Mucosa of descending colon (tissue), 3 donors: ENCODE data around the gene DSCAML1. TPM values are rescaled to one million over a fixed set of nuclear protein-coding genes. Genes with fewer than 3 reads are reported as not detected.

Experiments
- ATAC-seq: fragments of 200-7000 bp; cut with Tn5 transposase; one replicate; pipeline ENCODE4 v1.9.1; 2020; ENCODE audit warnings: mild to moderate bottlenecking, moderate library complexity
- DNase-seq, 3 donors: peaks; one replicate each; pipeline ENCODE4 v3.0.0-alpha.2; 2020
- H3K36me3 ChIP-seq: fragments of 200-600 bp; one replicate; pipeline ENCODE4 v1.8.0; 2021; ENCODE audit warnings: low read depth, mild to moderate bottlenecking
- H3K4me1 ChIP-seq: fragments of 200-600 bp; one replicate; pipeline ENCODE4 v1.8.0; 2021; ENCODE audit warnings: low read depth, mild to moderate bottlenecking
- H3K4me3 ChIP-seq: fragments of 200-600 bp; one replicate; pipeline ENCODE4 v1.8.0; 2021; ENCODE audit warnings: mild to moderate bottlenecking
- H3K9me3 ChIP-seq: fragments of 200-600 bp; one replicate; pipeline ENCODE4 v1.8.0; 2021; ENCODE audit warnings: mild to moderate bottlenecking
- CTCF ChIP-seq: fragments of 200-600 bp; IDR thresholded peaks from one replicate; pipeline ENCODE4 v1.8.0; 2022; ENCODE audit warnings: antibody characterized with exemption, mild to moderate bottlenecking
- intact Hi-C, 2 donors: fragments of 100-400 bp; cut with DNase I in 1 of 2; cut with micrococcal nuclease in 1 of 2; formaldehyde crosslinking; loops; one replicate each; pipeline versions ENCODE4 v1.11.0 to v1.11.1; 2022; cut with DNase I, micrococcal nuclease
- total RNA-seq, 3 donors: library from RNA; stranded (reverse); fragmentation: NEBNext Ultra II Directional in 2 of 3; extraction: Animal tissue kit (Norgen Biotek cat#: 25700) in 2 of 3; gene quantifications; one replicate each; pipeline versions ENCODE4 v1.2.1 to v1.2.4, GENCODE V29; 2021 to 2023
- donor health status: DM: no; HTN: no; CAD: no; lungs with moderate emphysema.
- donor health status: DM: no; HTN: no; CAD: no.
- donor health status: DM: no; HTN: yes; CAD: no.

The DSCAML1 gene
- total RNA-seq, 3 donors from 2014 or later = 5.0 to 5.5 (median 5.3) TPM

GRCh38 chr11:117744471-117745150, 52.4 kb downstream of the DSCAML1 start:
- TF ChIP-seq CTCF = no peak
- DNase-seq (no peak), ATAC-seq (no peak)
- H3K4me3 ChIP-seq = no peak overlapping the region
- peaks cover 20% of the 10 kb centered on the region for H3K4me1 ChIP-seq
- intact Hi-C loops = no loop called here
- H3K9me3 ChIP-seq = no peaks in the 10 kb centered on the region
- no peaks in the 10 kb centered on the region for H3K36me3 ChIP-seq

- DNase-seq (no peak), ATAC-seq (peak; percentile 19)
- no peak overlapping the region for H3K4me3 ChIP-seq
- H3K36me3 ChIP-seq = no peaks in the 10 kb centered on the region
- intact Hi-C loops = no loop called here
- H3K4me1 ChIP-seq = peaks cover 12% of the 10 kb centered on the region
- no peak for TF ChIP-seq CTCF
- H3K9me3 ChIP-seq = no peaks in the 10 kb centered on the region
These were observed 53.7 kb downstream of the DSCAML1 start for GRCh38 chr11:117743121-117743815.

GRCh38 chr11:117738246-117738957, 58.6 kb downstream of the DSCAML1 start:
- Histone ChIP-seq H3K4me3 (no peak overlapping the region), H3K36me3 (no peaks in the 10 kb centered on the region), H3K9me3 (no peaks in the 10 kb centered on the region), H3K4me1 (peaks cover 3% of the 10 kb centered on the region)
- no peak for TF ChIP-seq CTCF
- DNase-seq = no peak
- no peak for ATAC-seq
- intact Hi-C loops = no loop called here

- Histone ChIP-seq H3K4me1 (peaks cover 3% of the 10 kb centered on the region), H3K36me3 (no peaks in the 10 kb centered on the region), H3K4me3 (no peak overlapping the region), H3K9me3 (no peaks in the 10 kb centered on the region)
- ATAC-seq (peak; percentile 55), DNase-seq (peak in 1 of 3 donors; percentile 16)
- intact Hi-C loops = no loop called here
- no peak for TF ChIP-seq CTCF
These were observed 61.6 kb downstream of the DSCAML1 start for GRCh38 chr11:117735350-117735977.

GRCh38 chr11:117734601-117735024, 62.4 kb downstream of the DSCAML1 start:
- H3K4me3 ChIP-seq = no peak overlapping the region
- no peaks in the 10 kb centered on the region for H3K36me3 ChIP-seq
- ATAC-seq = no peak
- TF ChIP-seq CTCF = no peak
- intact Hi-C loops = no loop called here
- no peaks in the 10 kb centered on the region for H3K9me3 ChIP-seq
- peaks cover 3% of the 10 kb centered on the region for H3K4me1 ChIP-seq
- DNase-seq = no peak
